AG10803 (cell line): ENCODE measurements around the gene MKRN2OS.
A peak's percentile ranks its signal among the peaks of the same experiment; 100 is the strongest.

ENCODE experiments used
- DNase-seq: peaks from one replicate; pipeline ENCODE4 v3.0.0; 2010; ENCODE audit warnings: low read depth
- H3K4me3 ChIP-seq: 2 replicates; pipeline ENCODE4 v1.5.1; 2011; ENCODE audit warnings: mild to moderate bottlenecking, low read length, control low read depth
- CTCF ChIP-seq: conservative IDR thresholded peaks from 2 replicates; pipeline ENCODE4 v1.5.1; 2011; ENCODE audit warnings: mild to moderate bottlenecking, low read length, control low read depth, inconsistent platforms

MKRN2OS gene

DNA sequence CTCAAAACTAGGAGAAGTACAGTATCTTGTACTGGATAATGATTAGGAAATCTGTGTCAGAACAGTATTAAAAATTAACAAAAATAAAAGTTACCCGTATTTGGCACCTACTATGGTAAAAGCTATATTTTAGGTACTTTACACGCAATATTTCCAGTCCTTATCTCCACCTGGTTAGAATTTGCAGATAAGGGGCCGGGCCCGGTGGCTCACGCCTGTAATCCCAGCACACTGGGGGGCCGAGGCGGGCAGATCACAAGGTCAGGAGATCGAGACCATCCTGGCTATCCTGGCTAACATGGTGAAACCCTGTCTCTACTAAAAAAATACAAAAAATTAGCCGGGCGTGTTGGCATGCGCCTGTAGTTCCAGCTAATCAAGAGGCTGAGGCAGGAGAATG lies 28.4 kb downstream of the MKRN2OS start:
- no peak for TF ChIP-seq CTCF
- DNase-seq: no peak
- H3K4me3 ChIP-seq: no peak overlapping the region

- TF ChIP-seq CTCF: no peak
- H3K4me3 ChIP-seq: no peak overlapping the region
Measured at GRCh38 chr3:12515631-12516030, 29.7 kb downstream of the MKRN2OS start.

GRCh38 chr3:12513694-12514446 lies 31.4 kb downstream of the MKRN2OS start:
- no peak for TF ChIP-seq CTCF
- H3K4me3 ChIP-seq: no peak overlapping the region
- no peak for DNase-seq

More at GRCh38 chr3:12515631-12516030, 29.7 kb downstream of the MKRN2OS start:
- DNase-seq: no peak

DNA sequence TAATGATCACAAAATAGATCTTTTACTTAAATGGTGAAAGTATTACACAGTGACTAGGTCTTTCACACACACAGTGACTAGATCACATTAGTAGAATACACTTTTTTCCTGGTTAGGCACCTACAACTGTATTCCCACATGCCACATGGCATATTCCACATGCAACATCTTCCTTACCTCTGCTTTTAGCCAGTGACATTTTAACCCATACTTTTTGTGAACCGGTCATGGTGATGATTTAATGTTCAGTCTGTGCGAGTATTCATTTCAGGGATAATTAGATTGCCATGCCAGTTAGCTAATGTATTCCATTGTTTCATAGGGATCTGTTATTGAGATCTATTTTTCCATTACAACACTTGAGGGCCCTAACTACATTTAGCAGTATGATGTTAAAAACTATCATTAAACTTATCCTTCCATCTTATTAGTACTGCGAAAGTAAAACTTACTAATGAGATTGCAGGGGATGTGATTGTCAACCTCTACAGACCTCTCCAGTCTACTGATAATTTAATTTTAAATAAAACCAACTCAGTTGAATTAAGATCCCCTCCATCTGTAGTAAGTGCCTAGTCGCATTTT lies 32.7 kb downstream of the MKRN2OS start:
- no peak overlapping the region for H3K4me3 ChIP-seq
- DNase-seq: no peak
- no peak for TF ChIP-seq CTCF

GRCh38 chr3:12509466-12509865 lies 35.8 kb downstream of the MKRN2OS start:
- TF ChIP-seq CTCF: no peak
- no peak for DNase-seq
- no peak overlapping the region for H3K4me3 ChIP-seq

- no peak for TF ChIP-seq CTCF
- peak overlapping the region; percentile 36 for H3K4me3 ChIP-seq
- peak; percentile 98 for DNase-seq
Measured at GRCh38 chr3:12508291-12508700, 37.0 kb downstream of the MKRN2OS start.
